A673 (cell line): ENCODE results near the gene HDHD3. TPM values are rescaled to one million over a fixed set of nuclear protein-coding genes. Genes with fewer than 3 reads are reported as not detected.

ENCODE experiments used
- BruUV-seq: library from RNA; stranded (reverse); fragments of 400-500 nt; replicated peaks from 2 replicates; lab custom pipeline; 2021; lab: Mats Ljungman, UMichigan
- CTCF ChIA-PET: fragments of 300-600 bp; sonication (Branson Sonifier 250); formaldehyde crosslinking; loops from one replicate; lab custom pipeline; 2022; ENCODE audit warnings: antibody characterized with exemption; lab: Charles Lee
- POLR2A ChIA-PET: fragments of 300-600 bp; sonication (Branson Sonifier 250); formaldehyde crosslinking; loops from one replicate; lab custom pipeline; 2022; ENCODE audit warnings: antibody characterized with exemption; ENCODE audit not compliant: low non-redundant PET; lab: Charles Lee
- DNase-seq: peaks from one replicate; pipeline ENCODE4 v3.0.0-alpha.2; 2015; ENCODE audit warnings: low spot score
- H3K27ac ChIP-seq: fragments of 200-600 bp; sonication (generic); 2 replicates; pipeline ENCODE4 v1.5.1; 2016; ENCODE audit warnings: mixed run types, low read depth, mild to moderate bottlenecking, mixed read lengths, antibody characterized with exemption, low read length; ENCODE audit not compliant: poor library complexity, severe bottlenecking
- H3K27me3 ChIP-seq: fragments of 200-600 bp; sonication (generic); replicated peaks from 2 replicates; pipeline ENCODE4 v1.6.1; 2017; ENCODE audit warnings: mixed run types, low read depth, mild to moderate bottlenecking, mixed read lengths, antibody characterized with exemption, low read length; ENCODE audit not compliant: insufficient read depth, poor library complexity
- H3K36me3 ChIP-seq: fragments of 200-600 bp; sonication (generic); 2 replicates; pipeline ENCODE4 v1.6.1; 2016; ENCODE audit warnings: mixed run types, mild to moderate bottlenecking, mixed read lengths, antibody characterized with exemption, low read length; ENCODE audit not compliant: insufficient read depth, poor library complexity, severe bottlenecking
- H3K4me1 ChIP-seq: fragments of 200-600 bp; sonication (generic); 2 replicates; pipeline ENCODE4 v1.6.1; 2017; ENCODE audit warnings: mixed run types, mild to moderate bottlenecking, mixed read lengths, antibody characterized with exemption, low read length; ENCODE audit not compliant: insufficient read depth, poor library complexity, severe bottlenecking
- H3K4me3 ChIP-seq: fragments of 200-600 bp; sonication (generic); 2 replicates; pipeline ENCODE4 v1.5.1; 2016; ENCODE audit warnings: low read depth, mixed run types, mild to moderate bottlenecking, mixed read lengths, low read length; ENCODE audit not compliant: poor library complexity, severe bottlenecking
- H3K9me3 ChIP-seq: fragments of 200-600 bp; sonication (generic); 2 replicates; pipeline ENCODE4 v1.6.1; 2016; ENCODE audit warnings: mixed run types, low read depth, mild to moderate bottlenecking, mixed read lengths, antibody characterized with exemption, low read length; ENCODE audit not compliant: poor library complexity, severe bottlenecking
- CTCF ChIP-seq: fragments of 300-800, 200-600 bp; sonication (generic); conservative IDR thresholded peaks from 2 replicates; pipeline ENCODE4 v1.5.1; 2017; ENCODE audit warnings: low read depth, mild to moderate bottlenecking, antibody characterized with exemption, low read length, moderate library complexity, mixed read lengths
- EZH2 ChIP-seq: fragments of 200-600 bp; sonication (generic); IDR thresholded peaks from 2 replicates; pipeline ENCODE4 v1.6.1; 2017; ENCODE audit warnings: borderline replicate concordance, low read depth, mild to moderate bottlenecking, mixed read lengths, antibody characterized with exemption, low read length; ENCODE audit not compliant: poor library complexity, severe bottlenecking
- intact Hi-C: fragments of 100-400 bp; cut with micrococcal nuclease; formaldehyde crosslinking; loops from one replicate; pipeline ENCODE4 v1.10.0; 2022; ENCODE audit not compliant: unreplicated experiment
- total RNA-seq: library from RNA; stranded (reverse); gene quantifications from 2 replicates; pipeline ENCODE4 v1.2.3, GENCODE V29; 2021

The HDHD3 gene
- total RNA-seq, 1 experiment from 2014 or later = 9.4 TPM

DNA sequence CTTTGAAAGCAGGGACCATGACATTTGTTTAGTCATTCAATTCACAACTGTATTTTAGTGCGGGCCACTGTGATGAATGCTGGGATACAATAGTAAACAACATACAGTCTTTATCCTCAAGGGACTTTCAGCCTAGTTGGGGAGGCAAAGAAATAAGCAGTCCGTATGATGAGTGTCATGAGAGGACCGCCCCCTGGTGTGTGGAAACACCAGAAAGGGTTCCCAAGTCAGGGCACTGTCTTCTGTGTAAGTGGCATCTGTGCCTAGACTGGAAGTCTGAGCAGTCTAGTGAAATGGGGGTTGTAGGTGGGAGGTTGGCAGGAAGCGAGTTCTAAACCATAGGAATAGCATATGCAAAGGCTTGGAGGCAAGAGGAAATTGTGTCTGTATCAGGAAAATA, 40.6 kb upstream of the HDHD3 start:
- no peaks in the 10 kb centered on the region for H3K36me3 ChIP-seq
- H3K4me3 ChIP-seq = no peak overlapping the region
- BruUV-seq = no TSS peak
- POLR2A ChIA-PET = no interaction called here
- no peaks in the 10 kb centered on the region for H3K4me1 ChIP-seq
- no peaks in the 10 kb centered on the region for H3K9me3 ChIP-seq
- H3K27me3 ChIP-seq = no peaks in the 10 kb centered on the region
- intact Hi-C loops = no loop called here
- H3K27ac ChIP-seq = no peak overlapping the region
- CTCF ChIA-PET = no interaction called here
- DNase-seq = no peak
- no peak for TF ChIP-seq EZH2
- TF ChIP-seq CTCF = no peak

DNA sequence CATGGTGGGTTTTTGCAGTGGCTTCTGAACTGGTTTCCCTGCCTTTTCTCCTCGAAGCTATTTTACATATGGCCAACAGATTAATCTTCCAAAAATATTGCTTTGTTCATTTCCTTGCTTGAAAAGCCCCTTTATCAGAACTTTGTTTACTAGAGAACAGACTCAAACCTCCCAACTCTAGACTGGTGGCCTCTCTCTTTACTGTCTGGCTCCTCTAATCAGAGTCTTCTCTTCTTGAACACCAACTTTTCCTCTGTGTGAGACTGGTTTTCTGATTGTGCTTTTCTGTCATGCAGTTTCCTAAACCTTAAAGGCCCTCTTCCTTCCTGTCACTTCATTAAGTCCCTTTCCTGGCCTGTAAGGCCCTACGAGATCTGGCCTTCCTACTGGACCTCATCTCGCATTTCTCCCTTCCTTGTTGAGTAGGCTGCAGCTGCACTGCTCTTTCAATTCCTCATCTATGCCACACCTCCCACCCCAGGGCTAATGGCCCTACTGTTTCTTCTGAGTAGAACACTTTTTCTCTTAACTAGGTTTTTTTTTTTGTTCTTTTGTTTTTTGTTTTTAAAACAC, 39.4 kb upstream of the HDHD3 start:
- no peak for TF ChIP-seq EZH2
- TF ChIP-seq CTCF = no peak
- BruUV-seq = no TSS peak
- H3K4me1 ChIP-seq = peaks cover 4% of the 10 kb centered on the region
- DNase-seq = no peak
- no peak overlapping the region for H3K27ac ChIP-seq
- no peaks in the 10 kb centered on the region for H3K9me3 ChIP-seq
- no peaks in the 10 kb centered on the region for H3K36me3 ChIP-seq
- intact Hi-C loops = no loop called here
- ChIA-PET CTCF (interaction anchor here (1.2 kb wide), 1 partner anchor 15 kb away, joined by 6 read pairs; the partner anchor contains the start of gene ALAD), POLR2A (no interaction called here)
- H3K4me3 ChIP-seq = no peak overlapping the region
- H3K27me3 ChIP-seq = no peaks in the 10 kb centered on the region

DNA sequence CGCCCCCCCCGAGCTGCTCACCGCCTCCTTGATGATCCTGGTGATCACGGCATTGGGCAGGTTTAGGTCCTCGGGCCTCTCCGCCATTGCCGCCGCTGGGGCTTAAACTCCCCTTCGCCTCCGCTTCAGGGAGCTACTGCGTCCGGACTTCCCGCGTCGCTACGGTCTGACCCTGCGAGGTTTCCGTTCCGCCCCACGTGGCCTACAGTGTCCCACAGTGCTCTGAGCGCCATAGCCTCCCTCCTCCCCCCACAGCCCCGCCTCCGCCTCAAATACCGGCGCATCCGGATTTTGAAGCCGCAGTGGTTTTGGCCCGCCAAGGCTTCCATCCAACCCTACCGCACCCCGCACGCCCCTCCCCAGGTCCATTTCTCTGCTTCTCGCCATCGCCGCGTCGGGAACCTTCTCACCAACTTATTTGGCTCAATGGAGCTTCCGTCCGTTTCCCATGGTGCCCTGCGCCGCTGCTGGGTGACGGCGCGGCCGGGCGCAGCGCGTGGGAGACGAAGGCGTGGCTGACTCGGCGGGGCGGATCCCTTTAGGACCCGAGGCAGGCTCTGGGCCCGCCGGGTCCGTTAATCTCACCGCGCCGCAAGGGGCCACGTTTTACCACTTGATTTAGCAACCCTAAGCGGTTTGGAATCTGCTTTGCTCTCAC, 33.5 kb upstream of the HDHD3 start, which contains the start of the genes C9orf43 and POLE3:
TSS of gene C9orf43 (plus strand) at position 541 of the 658 bp plus-strand sequence. CDS start 2,747 bp downstream, outside the sequence.
TSS of gene POLE3 (minus strand) at position 469 of the 658 bp plus-strand sequence. CDS start at position 87, 382 bp downstream.
- TF ChIP-seq EZH2 = no peak
- no peak for TF ChIP-seq CTCF
- Histone ChIP-seq H3K27me3 (no peaks in the 10 kb centered on the region), H3K4me1 (peaks cover 11% of the 10 kb centered on the region), H3K4me3 (peak within 1 kb of the TSS; percentile 96), H3K36me3 (peaks cover 21% of the 10 kb centered on the region), H3K27ac (peak within 1 kb of the TSS; percentile 92), H3K9me3 (no peaks in the 10 kb centered on the region)
- intact Hi-C loops = no loop called here
- CTCF ChIA-PET = interaction anchor here (1.1 kb wide), 1 partner anchor 9 kb away, joined by 12 read pairs; the partner anchor contains the start of gene ALAD
- peak; percentile 98 for DNase-seq
- no TSS peak for BruUV-seq
- POLR2A ChIA-PET = interaction anchor here (0.7 kb wide), 3 partner anchors 9 to 211 kb away, joined by 3 read pairs; partner anchors contain the start of gene ALAD
